ENCODE data around the gene IL12RB2. TPM values are rescaled to one million over a fixed set of nuclear protein-coding genes. Genes with fewer than 3 reads are reported as not detected.

The IL12RB2 gene, protein sequence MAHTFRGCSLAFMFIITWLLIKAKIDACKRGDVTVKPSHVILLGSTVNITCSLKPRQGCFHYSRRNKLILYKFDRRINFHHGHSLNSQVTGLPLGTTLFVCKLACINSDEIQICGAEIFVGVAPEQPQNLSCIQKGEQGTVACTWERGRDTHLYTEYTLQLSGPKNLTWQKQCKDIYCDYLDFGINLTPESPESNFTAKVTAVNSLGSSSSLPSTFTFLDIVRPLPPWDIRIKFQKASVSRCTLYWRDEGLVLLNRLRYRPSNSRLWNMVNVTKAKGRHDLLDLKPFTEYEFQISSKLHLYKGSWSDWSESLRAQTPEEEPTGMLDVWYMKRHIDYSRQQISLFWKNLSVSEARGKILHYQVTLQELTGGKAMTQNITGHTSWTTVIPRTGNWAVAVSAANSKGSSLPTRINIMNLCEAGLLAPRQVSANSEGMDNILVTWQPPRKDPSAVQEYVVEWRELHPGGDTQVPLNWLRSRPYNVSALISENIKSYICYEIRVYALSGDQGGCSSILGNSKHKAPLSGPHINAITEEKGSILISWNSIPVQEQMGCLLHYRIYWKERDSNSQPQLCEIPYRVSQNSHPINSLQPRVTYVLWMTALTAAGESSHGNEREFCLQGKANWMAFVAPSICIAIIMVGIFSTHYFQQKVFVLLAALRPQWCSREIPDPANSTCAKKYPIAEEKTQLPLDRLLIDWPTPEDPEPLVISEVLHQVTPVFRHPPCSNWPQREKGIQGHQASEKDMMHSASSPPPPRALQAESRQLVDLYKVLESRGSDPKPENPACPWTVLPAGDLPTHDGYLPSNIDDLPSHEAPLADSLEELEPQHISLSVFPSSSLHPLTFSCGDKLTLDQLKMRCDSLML
- not detected in 2 replicates for total RNA-seq

DNA sequence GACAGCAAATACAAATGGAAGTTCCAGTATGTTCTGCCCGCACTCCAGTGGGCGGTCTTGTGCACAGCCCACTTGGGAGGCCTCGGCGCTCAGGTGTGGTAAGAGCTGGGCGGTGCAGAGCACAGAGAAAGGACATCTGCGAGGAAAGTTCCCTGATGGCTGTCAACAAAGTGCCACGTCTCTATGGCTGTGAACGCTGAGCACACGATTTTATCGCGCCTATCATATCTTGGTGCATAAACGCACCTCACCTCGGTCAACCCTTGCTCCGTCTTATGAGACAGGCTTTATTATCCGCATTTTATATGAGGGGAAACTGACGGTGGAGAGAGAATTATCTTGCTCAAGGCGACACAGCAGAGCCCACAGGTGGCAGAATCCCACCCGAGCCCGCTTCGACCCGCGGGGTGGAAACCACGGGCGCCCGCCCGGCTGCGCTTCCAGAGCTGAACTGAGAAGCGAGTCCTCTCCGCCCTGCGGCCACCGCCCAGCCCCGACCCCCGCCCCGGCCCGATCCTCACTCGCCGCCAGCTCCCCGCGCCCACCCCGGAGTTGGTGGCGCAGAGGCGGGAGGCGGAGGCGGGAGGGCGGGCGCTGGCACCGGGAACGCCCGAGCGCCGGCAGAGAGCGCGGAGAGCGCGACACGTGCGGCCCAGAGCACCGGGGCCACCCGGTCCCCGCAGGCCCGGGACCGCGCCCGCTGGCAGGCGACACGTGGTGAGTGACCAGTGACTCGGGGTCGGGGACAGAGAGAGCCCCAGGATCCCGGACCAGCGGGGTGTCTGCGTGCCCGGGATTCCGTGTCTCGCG lies at the start of gene IL12RB2:
IL12RB2 (plus strand) TSS at position 623 of the 810 bp plus-strand sequence. CDS start 12,496 bp downstream, outside the sequence.
- peak; percentile 1 for DNase-seq

GRCh38 chr1:67261680-67262079 lies 46.0 kb upstream of the IL12RB2 start:
- DNase-seq, result no peak

- DNase-seq, result no peak
Measured at GRCh38 chr1:67262735-67263134, 44.9 kb upstream of the IL12RB2 start.

DNA sequence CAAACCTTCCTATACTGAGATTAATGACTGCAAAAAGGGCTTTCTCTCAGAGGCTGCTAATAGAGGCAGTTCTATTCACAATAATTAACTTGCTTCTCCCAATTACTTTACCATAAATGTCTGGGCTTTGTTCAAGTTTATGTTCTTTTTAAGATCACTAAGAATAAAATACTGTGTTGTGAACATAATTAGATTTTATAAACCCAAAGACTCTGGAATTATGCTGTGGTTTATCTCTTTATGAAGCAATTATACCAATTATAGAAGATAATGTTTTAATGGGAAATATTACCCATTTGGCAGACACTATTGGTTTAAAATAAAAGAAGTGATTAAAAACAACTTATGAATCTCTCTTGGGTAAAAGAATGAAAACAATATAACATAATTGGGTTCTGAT lies 43.5 kb upstream of the IL12RB2 start:
- DNase-seq, result no peak

DNA sequence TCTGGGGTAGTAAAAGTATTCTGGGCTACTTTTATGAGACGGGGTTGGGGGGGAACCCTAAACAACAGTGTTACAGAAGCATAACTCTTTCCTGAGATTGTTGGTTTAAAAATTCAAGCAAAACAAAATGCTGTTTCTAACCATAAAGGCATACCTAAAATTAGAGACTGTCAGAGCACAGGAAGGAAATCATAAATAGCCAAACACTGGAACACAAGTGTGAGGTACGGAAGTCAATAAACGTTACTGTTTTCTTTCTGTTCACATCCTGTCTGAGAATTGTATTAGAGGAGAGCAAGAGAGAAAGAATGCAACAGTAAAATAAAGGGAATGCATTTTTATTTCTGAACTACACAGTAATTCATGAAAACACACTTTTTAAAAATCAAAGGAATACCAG lies 42.8 kb upstream of the IL12RB2 start:
- DNase-seq, result peak; percentile 25

GRCh38 chr1:67269061-67269460 lies 38.6 kb upstream of the IL12RB2 start:
- no peak for DNase-seq

GRCh38 chr1:67270541-67270940 lies 37.1 kb upstream of the IL12RB2 start:
- no peak for DNase-seq

- no peak for DNase-seq
Measured at GRCh38 chr1:67273591-67273990, 34.1 kb upstream of the IL12RB2 start.

DNA sequence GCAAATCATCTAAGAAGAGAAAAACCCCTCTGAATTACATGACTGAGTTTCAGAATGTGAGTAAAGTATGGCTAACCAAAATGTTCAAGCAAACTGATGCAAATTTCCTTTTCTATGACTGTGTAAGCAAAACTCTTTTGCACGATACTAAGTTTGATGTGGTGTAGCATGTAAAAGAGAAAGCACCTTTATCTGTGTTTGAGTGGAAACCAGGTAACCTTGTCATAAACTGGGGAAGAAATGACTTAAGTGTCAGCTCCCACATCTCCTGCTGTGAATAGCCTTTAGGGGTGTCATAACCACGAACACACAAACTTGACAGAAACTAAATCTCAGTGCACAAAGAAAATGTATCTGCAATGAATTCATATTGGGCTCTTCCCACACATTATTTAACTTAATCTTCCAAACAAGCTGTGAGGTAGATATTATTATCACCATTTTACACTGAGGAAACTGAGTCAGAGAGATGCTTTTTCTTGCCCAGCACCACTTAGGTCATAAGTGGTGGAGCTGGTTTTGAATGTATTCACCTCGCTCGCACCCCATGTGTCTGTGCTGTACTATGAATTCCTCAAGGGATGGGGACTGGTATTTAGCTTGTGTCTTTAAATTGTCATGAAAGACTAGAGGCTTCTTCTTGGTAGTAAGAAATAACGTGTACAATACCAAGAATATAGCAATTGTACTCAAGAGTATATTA lies 32.9 kb upstream of the IL12RB2 start:
- no peak for DNase-seq

DNA sequence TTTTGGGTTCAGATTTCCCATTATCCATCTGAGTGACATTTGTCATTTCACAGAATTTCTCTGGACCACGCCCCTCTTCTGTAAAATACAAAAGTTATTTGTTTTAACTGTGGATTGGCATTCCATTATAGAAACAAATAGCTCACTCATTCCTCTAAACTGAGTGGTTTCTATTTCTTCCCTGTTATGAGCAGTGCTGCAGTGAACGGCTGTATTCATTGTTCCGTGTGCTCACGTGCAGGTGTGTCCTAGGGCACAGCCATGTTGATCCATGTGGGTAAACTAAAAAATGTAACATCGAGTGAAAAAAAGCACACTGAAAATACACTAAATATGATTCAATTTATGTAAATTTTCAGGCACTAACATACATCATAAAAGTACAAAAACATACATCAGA lies 27.0 kb upstream of the IL12RB2 start:
- DNase-seq, result no peak

DNA sequence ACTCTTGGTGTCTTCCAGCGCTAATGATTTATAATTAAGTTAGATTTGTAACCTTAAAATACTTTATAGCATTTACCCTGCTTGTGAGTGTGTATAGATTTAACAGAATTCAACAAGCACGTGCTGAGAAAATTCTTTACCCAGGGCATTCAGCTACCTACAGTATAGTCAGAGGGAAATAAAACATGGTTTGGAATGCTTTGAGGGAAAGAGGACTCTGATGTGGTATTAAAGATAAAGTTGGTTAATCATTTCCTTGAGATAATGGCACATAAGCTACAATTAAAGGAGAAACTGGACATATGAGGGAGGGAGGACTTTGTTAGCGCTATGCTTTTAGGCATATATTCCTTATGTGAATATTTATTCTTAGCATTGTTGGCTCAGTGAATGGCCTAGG lies 26.4 kb upstream of the IL12RB2 start:
- DNase-seq, result no peak

- no peak for DNase-seq
Measured at GRCh38 chr1:67285780-67286488, 21.7 kb upstream of the IL12RB2 start.

GRCh38 chr1:67290236-67290635 lies 17.4 kb upstream of the IL12RB2 start:
- no peak for DNase-seq

DNA sequence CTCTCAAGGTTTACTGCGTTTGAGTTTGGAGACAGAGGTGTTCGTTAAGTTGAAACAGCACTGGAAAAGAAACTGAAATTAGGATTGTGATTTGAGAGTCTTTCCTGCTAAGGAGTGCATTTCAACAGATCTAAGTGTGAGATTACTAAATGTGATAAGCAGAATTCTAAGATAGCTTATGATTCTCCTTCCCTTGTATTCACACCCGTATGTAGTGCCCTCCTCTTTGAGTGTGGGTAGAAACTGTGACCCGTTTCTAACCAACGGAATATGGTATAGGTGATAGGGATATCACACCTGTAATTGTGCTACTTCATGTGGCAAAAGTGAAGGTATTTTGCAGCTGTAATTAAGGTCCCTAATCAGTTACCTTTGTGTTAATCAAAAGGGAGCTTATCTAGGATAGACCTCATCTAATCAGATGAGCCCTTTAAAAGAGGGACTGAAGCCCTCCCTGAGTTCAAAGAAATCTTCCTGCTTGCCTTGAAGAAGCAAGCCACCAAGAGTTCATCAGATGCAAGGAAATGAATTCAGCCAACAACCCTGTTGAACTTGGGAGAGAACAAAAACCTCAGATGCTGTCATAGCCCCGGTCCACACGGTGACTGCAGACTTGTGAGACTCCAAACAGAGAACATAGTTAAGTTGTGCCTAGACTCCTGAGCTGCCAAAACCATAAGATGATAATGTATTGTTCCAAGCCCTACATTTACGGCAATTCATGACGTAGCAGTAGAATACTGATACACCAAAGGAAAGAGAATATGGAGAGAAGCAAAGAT lies 12.6 kb upstream of the IL12RB2 start:
- DNase-seq, result no peak

GRCh38 chr1:67298762-67299161 lies 8.9 kb upstream of the IL12RB2 start:
- DNase-seq, result no peak

DNA sequence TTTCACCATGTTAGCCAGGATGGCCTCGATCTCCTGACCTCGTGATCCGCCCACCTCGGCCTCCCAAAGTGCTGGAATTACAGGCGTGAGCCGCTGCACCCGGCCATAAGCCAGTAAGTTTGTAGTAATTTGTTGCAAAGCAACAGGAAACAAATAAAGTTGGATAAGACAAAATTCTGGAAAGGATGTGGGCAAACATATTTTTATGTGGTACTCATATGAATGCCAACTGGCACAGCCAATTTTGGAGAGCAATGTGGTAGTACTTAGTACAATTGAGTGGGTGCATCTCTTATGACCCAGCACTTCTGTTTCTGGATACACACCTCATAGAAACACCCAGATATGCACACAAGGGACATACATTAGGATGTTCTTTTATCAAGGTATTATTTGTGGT lies 8.4 kb upstream of the IL12RB2 start:
- no peak for DNase-seq

DNA sequence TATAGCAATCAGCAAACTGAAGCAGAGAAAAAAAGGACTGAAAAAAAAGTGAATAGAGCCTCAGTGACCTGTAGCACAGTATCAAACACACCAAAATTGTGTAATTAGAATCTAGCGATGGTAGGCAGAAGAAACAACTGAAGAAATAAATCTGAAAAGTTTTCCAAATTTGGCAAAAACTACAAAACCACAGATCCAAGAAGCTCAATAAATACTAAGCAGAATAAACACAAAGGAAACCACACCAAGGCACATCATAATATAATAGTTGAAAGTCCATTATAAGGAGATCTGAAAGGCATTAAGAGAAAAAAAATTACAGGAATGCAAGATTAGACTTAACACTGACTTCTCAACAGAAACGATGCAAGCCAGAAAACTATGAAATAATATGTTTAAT lies 7.1 kb upstream of the IL12RB2 start:
- no peak for DNase-seq

DNA sequence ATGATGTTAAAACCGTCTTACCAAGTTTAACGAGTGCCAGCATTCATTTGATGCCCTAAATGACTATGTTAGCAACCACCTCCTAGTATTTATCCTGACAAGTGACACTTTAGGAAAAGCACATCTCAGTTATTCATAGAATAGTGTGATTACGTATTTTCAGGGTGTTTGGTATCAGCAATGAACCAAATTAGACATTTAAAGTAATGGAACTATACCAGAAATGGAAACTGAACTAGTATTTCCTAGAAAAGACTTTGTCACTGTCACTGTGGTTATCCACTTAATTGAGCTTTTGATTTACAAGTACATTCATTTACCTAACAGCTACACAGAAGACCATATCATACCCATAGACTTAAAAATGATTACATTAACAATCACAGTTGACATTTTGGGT lies 3.6 kb upstream of the IL12RB2 start:
- DNase-seq, result no peak

GRCh38 chr1:67306547-67306946 lies 1.1 kb upstream of the IL12RB2 start:
- no peak for DNase-seq

- no peak for DNase-seq
Measured at GRCh38 chr1:67308136-67308535, 463 bp downstream of the IL12RB2 start.

GRCh38 chr1:67312615-67313014 lies 4.9 kb downstream of the IL12RB2 start:
- DNase-seq, result no peak

Measured in dermis blood vessel endothelial cell (primary cell).